ENCODE measurements around the gene RAD54L.

- TF ChIP-seq CTCF (IDR thresholded peaks at IDR 0.05): no peak
- TF ChIP-seq POLR2A (IDR thresholded peaks at IDR 0.05): no peak
These were observed 47.7 kb downstream of the RAD54L start for GRCh38 chr1:46295306-46295705.
